Glomerular endothelial cell (primary cell): ENCODE measurements around the gene CTNNA1. TPM values are rescaled to one million over a fixed set of nuclear protein-coding genes. Genes with fewer than 3 reads are reported as not detected.

Experiments
- DNase-seq: peaks from one replicate; pipeline ENCODE4 v3.0.0-alpha.2; 2011; ENCODE audit warnings: low read depth, low spot score; ENCODE audit errors: extremely low read depth
- total RNA-seq: library from RNA; depleted of rRNA; stranded (reverse); fragments of >200 nt; gene quantifications from 2 replicates; pipeline ENCODE4 v1.2.3, GENCODE V29; 2015

Gene CTNNA1
- total RNA-seq, 1 donor from 2014 or later = 444 TPM

DNA sequence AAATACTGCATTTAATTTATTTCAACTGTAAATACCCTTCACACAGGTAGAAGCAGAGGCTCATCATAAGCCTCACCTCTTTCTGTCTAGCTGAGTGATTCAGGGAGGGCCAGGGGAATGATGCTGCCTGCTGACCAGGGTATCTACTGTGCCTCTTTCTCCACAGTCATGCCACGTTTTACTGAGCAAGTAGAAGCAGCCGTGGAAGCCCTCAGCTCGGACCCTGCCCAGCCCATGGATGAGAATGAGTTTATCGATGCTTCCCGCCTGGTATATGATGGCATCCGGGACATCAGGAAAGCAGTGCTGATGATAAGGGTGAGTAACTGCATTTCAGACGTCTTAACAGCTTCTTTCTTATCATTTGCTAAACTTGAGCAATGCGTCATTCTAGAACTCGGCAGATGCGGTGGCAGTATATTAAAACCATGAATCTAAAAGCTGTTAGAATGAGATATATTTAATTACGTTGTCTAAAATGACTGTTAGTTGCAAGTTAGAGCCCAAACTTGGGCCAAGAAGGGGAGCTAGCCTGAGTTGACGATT, 171.9 kb downstream of the CTNNA1 start:
- no peak for DNase-seq

DNA sequence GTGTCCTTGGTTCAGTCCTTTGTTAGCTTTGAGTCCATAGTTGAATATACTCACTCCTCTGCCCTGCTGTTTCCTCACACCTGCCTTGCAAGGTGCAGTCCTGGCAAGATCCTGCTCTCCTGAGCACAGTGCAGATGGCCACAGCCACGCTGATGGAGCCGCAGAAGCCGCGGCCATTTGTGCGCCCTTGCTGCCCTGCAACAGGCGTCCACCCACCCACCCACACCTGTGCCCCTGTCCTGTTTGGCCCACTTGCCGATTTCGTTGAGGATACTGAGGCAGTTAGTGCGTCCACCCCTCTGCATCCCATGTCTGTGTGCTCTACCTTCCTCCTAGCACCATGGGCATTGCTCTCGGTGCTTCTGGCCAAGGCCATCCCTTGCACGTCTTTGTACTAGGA, 173.0 kb downstream of the CTNNA1 start:
- DNase-seq = no peak

DNA sequence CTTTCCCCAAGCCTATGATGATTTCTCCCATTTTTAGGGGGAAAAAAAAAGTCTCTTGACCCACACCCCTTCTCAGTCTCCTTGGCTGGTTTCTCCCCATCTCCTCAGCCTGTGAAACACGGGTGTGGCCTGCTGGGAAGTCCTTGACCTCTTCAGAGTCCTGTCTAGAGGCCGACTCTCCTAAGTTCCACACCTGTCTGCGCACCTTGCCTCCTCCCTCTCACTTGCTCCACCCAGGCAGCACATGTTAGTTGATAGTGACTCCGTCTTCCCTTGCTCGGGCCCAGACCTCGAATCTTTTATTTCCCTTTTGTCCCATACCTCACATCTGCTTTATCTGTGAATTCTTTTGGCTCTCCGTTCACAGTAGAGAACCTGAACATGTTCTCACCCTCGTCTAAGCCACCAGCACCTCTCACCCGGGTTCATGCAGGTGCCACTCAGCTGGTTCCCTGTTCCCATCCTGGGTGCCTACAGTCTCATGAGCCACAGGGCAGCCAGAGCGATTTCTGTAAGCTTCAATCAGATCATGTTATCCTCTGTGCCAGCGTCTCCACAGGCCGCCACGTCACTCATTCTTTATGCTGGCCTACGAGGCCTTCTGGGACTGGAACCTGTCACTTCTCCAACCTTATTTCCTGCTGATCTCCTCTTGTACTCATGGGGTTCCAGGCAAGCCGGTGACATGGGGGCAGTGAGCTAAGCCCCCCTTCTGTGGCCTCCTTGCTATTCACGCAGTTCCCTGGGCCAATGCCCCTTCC, 173.6 kb downstream of the CTNNA1 start:
- DNase-seq = no peak

GRCh38 chr5:138927544-138927943, 174.3 kb downstream of the CTNNA1 start:
- no peak for DNase-seq

GRCh38 chr5:138927979-138928378, 174.8 kb downstream of the CTNNA1 start:
- no peak for DNase-seq

- no peak for DNase-seq
These were observed 176.3 kb downstream of the CTNNA1 start for GRCh38 chr5:138929571-138929955.

GRCh38 chr5:138930371-138931097, 177.3 kb downstream of the CTNNA1 start:
- DNase-seq = no peak

DNA sequence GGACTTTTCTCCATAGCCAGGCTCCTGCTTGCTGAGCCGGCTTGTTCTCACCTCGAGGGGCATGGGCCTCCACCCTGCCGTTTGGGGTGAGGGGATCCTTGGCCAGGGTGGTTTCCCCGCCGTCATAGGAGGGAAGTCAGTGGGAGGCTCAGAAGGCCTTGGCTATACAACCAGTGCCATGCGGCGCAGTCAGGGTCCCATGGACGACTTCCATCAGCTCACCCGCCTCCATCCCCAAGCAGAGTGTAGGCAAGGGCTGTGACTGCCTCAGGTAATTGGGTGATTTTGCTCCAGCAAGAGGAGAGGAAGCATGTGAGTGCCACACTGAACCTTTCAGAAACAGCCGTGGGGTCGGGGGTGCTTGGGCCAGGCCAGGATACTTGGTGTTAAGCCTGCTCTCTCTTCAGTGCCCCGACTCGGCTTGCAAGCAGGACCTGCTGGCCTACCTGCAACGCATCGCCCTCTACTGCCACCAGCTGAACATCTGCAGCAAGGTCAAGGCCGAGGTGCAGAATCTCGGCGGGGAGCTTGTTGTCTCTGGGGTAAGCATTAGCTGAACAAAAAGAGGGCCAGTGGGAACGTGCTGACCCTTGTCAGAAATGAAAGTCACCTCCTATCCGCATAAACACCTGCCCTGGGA, 179.1 kb downstream of the CTNNA1 start:
- DNase-seq = no peak

GRCh38 chr5:138933522-138934290, 180.5 kb downstream of the CTNNA1 start:
- no peak for DNase-seq

DNA sequence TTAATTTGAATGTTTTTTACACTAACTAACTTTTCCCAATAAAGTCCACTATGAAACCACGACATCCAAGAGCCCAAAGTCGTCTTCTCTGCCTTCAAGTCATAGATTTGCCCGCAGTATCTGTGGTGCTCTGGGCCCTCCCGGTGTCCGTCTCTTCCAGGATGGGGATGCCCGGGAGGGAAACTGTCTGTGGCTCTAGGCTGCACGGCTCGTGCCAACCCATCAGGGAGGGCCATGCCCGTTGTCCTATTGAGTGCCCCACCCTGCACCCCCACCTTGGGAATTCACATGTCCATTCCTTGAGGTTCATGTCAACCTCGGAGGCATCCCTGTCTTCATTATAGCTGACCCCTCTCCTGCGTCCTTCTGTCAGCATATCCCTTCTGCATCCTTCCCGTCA, 181.7 kb downstream of the CTNNA1 start:
- no peak for DNase-seq

GRCh38 chr5:138935466-138935865, 182.2 kb downstream of the CTNNA1 start:
- DNase-seq = no peak

GRCh38 chr5:138936225-138936967, 183.2 kb downstream of the CTNNA1 start:
- no peak for DNase-seq

GRCh38 chr5:138936968-138937345, 183.7 kb downstream of the CTNNA1 start:
- no peak for DNase-seq

DNA sequence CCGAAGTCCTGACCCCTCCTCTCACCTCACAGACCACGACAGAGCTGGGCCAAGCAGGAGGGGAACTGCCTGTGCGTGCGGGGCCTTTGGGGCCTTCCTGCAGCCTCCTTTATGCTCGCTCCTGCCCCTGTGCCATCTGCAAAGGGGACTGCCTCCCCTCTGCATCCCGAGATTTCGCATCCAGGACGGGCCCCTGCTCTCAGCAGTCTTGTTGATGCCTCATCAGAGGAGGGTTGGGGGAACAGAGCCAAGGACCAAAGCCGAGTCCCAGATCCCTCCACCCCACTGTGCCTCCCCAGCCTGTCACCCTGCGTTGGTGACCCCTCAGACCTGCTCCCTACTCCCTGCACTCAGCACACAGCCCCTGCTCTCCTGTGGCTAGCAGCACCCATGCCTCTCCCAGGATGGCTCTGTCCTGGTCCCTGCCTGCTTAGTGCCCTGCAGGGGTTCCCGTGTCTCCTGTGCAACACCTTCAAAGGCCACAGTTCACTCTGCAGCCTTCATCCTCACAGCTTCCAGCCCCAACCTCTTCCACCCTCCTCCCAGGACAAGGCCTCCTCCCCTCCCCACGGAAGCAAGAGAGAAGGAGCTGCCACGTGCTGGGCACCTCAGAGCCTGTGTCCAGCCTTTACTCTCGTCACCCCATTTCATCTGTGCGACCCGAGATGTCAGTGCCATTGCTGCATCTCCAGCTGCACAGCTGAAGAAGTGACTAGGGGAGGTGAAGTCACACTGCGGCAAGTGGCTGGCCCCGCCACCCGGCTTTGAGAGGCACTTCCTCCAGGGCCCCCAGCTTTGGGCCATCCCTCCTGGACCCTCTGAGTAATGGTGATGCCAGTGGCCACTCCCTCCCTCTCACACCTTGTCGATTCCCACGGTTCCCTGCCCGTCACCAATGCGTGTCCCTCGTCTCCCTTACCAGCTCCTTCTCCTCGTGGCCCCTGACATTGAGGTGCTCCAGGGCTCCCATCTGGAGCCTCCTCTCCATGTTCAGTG, 184.5 kb downstream of the CTNNA1 start:
- no peak for DNase-seq

- DNase-seq = no peak
These were observed 185.3 kb downstream of the CTNNA1 start for GRCh38 chr5:138938526-138938925.

DNA sequence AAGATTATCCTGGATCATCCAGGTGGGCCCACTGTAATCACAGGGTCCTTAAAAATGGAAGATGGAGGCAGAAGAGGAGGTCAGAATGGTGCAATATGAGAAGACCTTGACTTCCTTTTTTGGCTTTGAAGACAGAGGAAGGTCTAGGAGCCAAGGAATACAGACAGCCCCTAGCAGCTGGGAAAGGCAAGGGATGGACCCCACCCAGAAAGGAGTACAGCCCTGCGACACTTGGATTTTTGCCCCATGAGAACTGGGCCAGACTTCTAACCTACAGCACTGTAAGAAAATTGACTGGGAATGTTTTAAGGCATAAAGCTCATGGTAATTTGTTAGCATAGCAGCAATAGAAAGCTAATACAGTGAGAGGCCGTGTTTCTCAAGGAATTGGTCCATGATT, 188.8 kb downstream of the CTNNA1 start:
- no peak for DNase-seq

- DNase-seq = no peak
These were observed 189.6 kb downstream of the CTNNA1 start for GRCh38 chr5:138942861-138943260.

GRCh38 chr5:138943599-138944173, 190.5 kb downstream of the CTNNA1 start:
- no peak for DNase-seq
